GM18526 (cell line): ENCODE results near the gene MAPK8IP2.

ENCODE experiments used
- POLR2A ChIP-seq: IDR thresholded peaks from 3 replicates; pipeline ENCODE4 v1.6.1; 2011; ENCODE audit not compliant: insufficient read length; ENCODE audit errors: extremely low read depth

Gene MAPK8IP2

GRCh38 chr22:50571264-50572175 lies 29.1 kb upstream of the MAPK8IP2 start:
- TF ChIP-seq POLR2A = no peak

- TF ChIP-seq POLR2A = no peak
Observed at GRCh38 chr22:50572965-50573364, 27.6 kb upstream of the MAPK8IP2 start.

- no peak for TF ChIP-seq POLR2A
Observed at GRCh38 chr22:50573491-50574382, 26.9 kb upstream of the MAPK8IP2 start.

GRCh38 chr22:50574383-50574755 lies 26.2 kb upstream of the MAPK8IP2 start:
- no peak for TF ChIP-seq POLR2A

GRCh38 chr22:50575426-50575941 lies 25.1 kb upstream of the MAPK8IP2 start:
- no peak for TF ChIP-seq POLR2A

- no peak for TF ChIP-seq POLR2A
Observed at GRCh38 chr22:50576070-50576469, 24.5 kb upstream of the MAPK8IP2 start.

GRCh38 chr22:50576806-50577696 lies 23.5 kb upstream of the MAPK8IP2 start:
- TF ChIP-seq POLR2A = no peak

GRCh38 chr22:50577697-50577986 lies 23.0 kb upstream of the MAPK8IP2 start:
- TF ChIP-seq POLR2A = no peak

- TF ChIP-seq POLR2A = no peak
Observed at GRCh38 chr22:50577987-50578775, 22.4 kb upstream of the MAPK8IP2 start, which contains the start of gene CPT1B. Gene CPT1B (minus strand): TSS chr22:50578427. CDS start chr22:50577915, 512 bp downstream.

GRCh38 chr22:50578776-50579310 lies 21.8 kb upstream of the MAPK8IP2 start:
- TF ChIP-seq POLR2A = no peak

- TF ChIP-seq POLR2A = no peak
Observed at GRCh38 chr22:50579752-50580151, 20.8 kb upstream of the MAPK8IP2 start.

- TF ChIP-seq POLR2A = no peak
Observed at GRCh38 chr22:50581031-50581949, 19.3 kb upstream of the MAPK8IP2 start.
